AG10803 (cell line): Measurements from ENCODE around the gene GDPD3.

Source experiments
- DNase-seq: peaks from one replicate; pipeline ENCODE4 v3.0.0; 2010; ENCODE audit warnings: low read depth
- H3K4me3 ChIP-seq: 2 replicates; pipeline ENCODE4 v1.5.1; 2011; ENCODE audit warnings: mild to moderate bottlenecking, low read length, control low read depth
- TF ChIP-seq, protein P1 (sequence below): conservative IDR thresholded peaks from 2 replicates; pipeline ENCODE4 v1.5.1; 2011; ENCODE audit warnings: mild to moderate bottlenecking, low read length, control low read depth, inconsistent platforms

GDPD3 gene

DNA sequence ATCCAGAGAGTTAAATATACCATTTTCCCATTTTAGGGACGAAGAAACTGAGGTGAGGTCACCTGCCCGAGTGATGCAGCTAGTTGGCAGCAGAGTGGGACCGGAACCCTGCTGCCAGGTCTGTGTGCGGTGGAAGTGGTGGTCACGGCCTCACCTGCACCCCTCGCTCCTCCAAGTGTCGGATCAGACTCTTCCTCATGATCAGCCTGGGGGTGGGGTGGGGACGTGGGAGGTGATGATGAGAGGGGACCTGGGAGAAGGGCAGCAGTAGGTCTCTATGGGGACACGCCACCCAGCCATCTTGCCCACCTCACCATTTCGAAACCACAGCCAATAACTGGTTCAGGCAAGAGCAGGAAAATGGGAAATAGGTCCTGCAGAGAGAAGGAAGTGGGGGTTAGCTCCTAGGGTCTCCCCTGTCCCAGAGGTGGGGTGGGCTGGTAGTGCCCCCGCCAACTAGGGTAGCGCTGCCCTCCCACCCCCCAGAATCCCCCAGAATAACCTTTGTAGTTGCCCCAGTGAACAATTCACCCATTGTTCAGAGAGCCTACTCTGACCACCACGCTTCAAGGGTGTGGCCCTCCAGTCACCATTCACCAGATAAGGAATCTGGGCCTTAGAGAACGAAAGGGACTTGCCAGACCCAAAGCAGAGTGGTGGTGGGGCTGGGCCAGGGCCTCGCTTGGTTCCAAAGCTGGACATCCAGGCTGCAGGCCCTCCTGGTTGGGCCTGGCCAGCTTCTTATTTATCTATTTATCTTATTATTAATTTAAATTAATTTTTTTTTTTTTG, 5.1 kb downstream of the GDPD3 start:
- TF ChIP-seq, protein P1, sequence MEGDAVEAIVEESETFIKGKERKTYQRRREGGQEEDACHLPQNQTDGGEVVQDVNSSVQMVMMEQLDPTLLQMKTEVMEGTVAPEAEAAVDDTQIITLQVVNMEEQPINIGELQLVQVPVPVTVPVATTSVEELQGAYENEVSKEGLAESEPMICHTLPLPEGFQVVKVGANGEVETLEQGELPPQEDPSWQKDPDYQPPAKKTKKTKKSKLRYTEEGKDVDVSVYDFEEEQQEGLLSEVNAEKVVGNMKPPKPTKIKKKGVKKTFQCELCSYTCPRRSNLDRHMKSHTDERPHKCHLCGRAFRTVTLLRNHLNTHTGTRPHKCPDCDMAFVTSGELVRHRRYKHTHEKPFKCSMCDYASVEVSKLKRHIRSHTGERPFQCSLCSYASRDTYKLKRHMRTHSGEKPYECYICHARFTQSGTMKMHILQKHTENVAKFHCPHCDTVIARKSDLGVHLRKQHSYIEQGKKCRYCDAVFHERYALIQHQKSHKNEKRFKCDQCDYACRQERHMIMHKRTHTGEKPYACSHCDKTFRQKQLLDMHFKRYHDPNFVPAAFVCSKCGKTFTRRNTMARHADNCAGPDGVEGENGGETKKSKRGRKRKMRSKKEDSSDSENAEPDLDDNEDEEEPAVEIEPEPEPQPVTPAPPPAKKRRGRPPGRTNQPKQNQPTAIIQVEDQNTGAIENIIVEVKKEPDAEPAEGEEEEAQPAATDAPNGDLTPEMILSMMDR, result no peak
- no peak for DNase-seq
- no peak overlapping the region for H3K4me3 ChIP-seq

DNA sequence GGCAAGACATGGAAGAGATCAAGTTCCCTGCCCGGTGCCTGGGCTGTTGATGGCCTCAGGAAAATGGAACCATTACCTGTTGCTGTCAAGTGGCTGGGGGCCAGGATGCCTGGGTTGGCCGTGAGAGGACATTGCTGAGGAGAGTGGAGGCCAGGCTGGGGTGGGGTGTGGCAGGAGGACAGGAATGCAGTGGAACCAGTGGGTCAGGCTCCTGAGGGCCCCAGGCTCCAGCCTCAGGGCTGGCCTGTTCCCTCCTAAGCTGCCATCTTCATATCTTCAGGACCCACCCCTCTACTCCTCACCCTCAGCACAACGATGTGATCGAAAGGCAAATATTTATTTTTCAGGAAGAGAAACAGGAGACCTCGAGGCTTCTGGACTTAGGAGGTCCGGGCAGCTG, 8.8 kb downstream of the GDPD3 start:
- TF ChIP-seq, protein P1, result no peak
- no peak overlapping the region for H3K4me3 ChIP-seq
- DNase-seq, result no peak

DNA sequence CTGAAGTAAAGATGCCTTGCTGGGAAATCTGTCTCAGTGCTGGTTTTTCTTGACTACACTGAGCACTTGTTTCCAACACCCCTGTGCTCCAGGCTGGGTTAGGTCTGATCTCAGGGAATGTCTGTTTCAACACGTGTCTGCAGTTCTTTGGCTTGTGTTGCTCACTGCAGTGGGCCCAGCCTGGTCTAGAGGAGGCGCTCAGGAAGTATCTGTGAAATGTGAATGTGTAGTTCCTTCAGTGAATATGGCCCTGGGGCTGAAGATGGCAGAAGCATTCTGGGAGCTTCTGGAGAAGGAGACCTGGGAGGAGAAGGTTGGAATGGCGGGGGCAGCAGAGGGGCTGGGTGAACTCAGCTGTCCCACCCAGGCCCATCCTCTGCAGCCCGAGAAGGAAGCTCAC, 9.2 kb downstream of the GDPD3 start:
- no peak for DNase-seq
- TF ChIP-seq, protein P1, result no peak
- H3K4me3 ChIP-seq, result no peak overlapping the region

DNA sequence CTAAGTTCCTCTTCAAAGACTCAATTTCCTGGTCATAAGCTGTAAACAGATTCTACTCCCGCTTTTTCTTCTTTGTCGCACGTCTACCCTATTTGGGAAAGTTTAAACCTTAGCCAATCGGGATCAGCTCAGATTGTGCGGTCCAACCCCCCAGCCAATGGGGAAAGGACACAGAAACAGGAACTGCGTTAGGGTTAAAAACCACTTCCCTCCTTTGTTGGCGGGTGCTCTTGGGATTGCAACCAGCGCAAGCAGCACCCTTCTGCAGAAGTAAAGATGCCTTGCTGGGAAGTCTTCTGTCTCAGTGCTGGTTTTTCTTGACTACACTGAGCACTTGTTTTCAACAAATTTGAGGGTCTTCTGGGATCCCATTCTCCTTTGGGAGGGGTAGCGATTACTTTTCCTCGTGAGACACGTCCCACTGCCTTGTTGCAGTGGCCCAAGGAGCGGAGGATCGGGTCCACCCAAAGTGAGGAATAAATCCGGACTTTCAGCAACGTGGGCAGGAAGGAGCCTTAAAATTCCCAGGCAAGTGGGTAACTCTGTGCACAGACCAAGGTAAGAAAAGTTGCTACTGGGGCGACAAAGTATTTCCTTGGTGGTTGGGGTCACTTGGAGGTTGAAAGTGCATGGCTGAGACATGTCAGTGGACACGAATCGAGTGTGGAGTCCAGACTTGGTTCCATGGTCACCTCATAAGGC, 16.3 kb downstream of the GDPD3 start:
- no peak for DNase-seq
- peak overlapping the region; percentile 56; the same call in 1 of the 2 replicates for H3K4me3 ChIP-seq
- TF ChIP-seq, protein P1, result no peak

DNA sequence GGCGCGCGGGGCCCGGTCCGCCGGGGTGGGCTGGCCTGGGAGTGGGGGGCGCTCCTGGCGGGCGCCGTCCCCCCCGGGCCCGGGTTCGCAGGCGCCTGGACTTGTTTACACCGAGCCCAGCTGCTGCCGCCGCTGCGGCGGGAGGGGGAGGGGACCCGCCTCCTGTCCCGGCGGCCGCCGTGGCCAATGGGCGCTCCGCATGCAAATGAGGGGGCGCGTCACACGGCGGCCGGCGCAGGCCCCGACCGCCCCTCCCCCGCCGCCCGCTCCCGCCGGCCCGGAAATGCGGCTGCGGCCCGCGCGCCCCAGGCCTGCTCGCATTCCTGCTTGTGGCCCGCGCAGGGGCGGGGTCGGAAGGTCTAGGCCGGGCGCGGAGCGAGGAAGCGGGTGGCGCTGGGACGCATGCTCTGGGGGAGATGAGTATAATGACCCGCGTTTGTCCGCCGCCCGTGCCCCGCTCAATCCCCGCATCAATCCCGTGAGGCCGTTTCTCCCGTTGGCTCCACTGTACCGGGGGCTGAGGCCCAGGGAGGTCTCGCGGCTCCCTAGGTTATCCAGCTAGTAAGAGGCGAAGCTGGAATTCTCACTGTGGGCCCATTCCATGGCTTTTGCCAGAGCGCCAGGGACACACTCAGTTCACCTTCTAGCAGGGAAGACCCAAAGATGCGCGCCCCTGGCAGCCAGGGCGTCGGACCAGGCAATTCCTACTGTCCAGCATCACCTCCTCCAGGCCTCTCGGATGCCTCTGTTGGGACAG, 17.1 kb downstream of the GDPD3 start, which contains the start of gene YPEL3:
TSS of gene YPEL3 (minus strand) at position 109 of the 757 bp plus-strand sequence. CDS start 731 bp downstream, outside the sequence.
- peak; percentile 89 for DNase-seq
- peak within 1 kb of the TSS; percentile 95 for H3K4me3 ChIP-seq
- TF ChIP-seq, protein P1, result no peak

DNA sequence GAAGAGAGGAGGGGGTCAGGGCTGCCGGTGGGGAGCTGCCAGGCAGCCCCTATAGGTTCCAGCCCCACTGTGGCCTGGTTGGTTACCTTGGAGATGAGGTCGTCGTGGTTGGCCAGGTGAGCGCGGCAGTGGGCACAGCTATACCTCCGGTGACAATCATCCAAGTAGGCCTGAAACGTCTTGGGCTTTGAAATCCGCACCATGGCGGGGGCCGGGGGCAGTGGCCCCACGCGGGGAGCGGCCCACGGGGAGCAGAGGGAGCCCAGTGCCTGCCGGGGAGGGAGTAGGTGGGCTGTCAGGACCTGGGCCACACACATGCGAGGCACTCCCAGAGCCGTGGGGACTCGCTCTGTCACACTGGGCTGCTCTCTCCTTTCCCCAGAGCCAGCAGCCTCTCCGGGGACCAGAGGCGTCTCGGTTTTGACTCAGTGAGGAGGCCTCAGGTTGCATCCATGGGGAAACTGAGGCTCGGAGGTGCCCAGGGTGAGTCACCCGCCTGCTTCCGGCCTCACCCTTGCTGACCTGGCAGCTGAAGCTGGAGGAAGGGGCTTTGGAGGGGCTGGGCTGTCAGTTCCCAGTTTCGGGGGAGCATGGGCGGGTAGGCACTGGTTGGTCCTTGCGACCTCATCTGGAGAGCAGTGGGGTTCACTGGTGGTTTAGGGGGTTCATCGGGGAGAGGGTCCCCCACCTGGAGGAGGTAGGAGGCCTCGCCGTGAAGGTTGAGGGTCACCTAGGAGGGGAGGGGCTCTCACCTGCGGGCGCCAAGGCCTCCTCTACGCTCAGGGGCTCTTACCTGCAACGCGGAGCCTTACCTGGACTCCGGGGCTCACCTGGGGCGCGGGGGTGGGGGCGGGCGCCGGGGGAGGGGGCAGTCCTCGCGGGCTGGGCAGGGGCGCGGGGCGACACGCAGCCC, 17.9 kb downstream of the GDPD3 start:
- no peak for DNase-seq
- TF ChIP-seq, protein P1, result no peak
- H3K4me3 ChIP-seq, result peak overlapping the region; percentile 95
